ENCODE data around the gene MX1. TPM values are rescaled to one million over a fixed set of nuclear protein-coding genes. Genes with fewer than 3 reads are reported as not detected.

MX1 gene
- total and polyA plus RNA-seq, 2 of the 13 experiments (the other 11 are each of a cell fraction or from before 2014, with no cell fraction given), result 2.6 to 5.8 TPM

DNA sequence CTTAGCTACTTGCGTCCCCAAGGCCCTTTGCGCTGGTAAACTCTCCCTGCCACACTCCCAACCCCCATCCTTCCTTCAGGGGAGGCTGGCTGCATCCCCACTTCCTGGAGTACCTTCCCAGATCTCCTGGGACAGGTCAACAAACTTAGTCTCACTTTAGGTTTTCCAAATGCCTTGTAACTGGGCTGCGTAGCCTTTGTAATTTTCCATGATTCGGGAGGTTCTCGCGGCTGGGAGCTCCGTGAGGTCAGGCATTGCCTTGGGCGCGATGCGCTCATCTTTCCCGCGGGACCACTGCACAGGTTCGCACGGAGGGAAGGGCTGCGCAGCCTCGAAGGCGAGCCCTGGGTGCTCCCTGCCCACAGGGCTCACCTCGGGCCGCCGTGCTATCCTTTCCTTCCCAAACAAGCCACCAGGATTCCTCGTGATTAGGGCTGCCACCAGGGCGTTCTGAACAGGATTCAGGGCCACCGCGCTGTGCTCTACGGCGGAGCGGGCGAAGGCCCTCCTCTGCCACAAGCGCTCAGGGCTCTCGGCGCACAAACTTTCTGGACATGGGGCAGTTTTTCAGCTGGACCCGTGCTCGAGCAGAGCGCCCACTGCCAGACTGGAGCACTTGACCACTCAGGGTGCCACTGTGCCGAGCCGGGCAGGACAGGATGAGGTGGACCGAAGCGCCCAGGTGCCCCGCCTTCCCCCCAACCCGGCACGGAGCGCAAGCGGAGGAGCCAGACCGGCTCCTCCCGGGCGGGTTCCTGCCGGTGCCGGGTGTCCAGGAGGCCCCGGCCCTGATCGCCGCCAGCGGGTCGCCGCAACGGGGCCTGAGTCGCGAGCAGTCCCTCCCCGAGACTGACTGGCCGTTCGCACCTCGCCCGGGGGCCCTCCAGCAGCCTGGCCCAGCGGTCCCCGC is 80.8 kb downstream of the MX1 start:
- H4K20me1 ChIP-seq (ENCODE audit: insufficient read depth, low read length), result no peaks in the 10 kb centered on the region
- TF ChIP-seq ZNF253 (CRISPR knock-in tag; IDR thresholded peaks at IDR 0.05; ENCODE audit: borderline replicate concordance) (no peak), ZNF362 (CRISPR knock-in tag; IDR thresholded peaks at IDR 0.05; ENCODE audit: borderline replicate concordance) (no peak), TEF (CRISPR knock-in tag; IDR thresholded peaks at IDR 0.05) (no peak), NR2F1 (CRISPR knock-in tag; IDR thresholded peaks at IDR 0.05) (no peak), PATZ1 (CRISPR knock-in tag; IDR thresholded peaks at IDR 0.05) (0 out of 2 replicates have a peak, but pooled peaks have one; percentile 3), ZBTB3 (CRISPR knock-in tag; IDR thresholded peaks at IDR 0.05; ENCODE audit: borderline replicate concordance, low read depth) (no peak), TBX2 (CRISPR knock-in tag; IDR thresholded peaks at IDR 0.05; ENCODE audit: borderline replicate concordance) (no peak), ZNF777 (CRISPR knock-in tag; IDR thresholded peaks at IDR 0.05) (peak; percentile 37; the same call in 1 of the 2 replicates), ZNF543 (CRISPR knock-in tag; IDR thresholded peaks at IDR 0.05) (no peak), ZIK1 (CRISPR knock-in tag; IDR thresholded peaks at IDR 0.05; ENCODE audit: borderline replicate concordance, low read depth) (no peak), GATA4 (IDR thresholded peaks at IDR 0.05; ENCODE audit: borderline replicate concordance, low read depth) (no peak)
- TF ChIP-seq, protein P1, sequence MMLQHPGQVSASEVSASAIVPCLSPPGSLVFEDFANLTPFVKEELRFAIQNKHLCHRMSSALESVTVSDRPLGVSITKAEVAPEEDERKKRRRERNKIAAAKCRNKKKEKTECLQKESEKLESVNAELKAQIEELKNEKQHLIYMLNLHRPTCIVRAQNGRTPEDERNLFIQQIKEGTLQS (CRISPR knock-in tag; IDR thresholded peaks at IDR 0.05), result no peak
- TF ChIP-seq, protein P2, sequence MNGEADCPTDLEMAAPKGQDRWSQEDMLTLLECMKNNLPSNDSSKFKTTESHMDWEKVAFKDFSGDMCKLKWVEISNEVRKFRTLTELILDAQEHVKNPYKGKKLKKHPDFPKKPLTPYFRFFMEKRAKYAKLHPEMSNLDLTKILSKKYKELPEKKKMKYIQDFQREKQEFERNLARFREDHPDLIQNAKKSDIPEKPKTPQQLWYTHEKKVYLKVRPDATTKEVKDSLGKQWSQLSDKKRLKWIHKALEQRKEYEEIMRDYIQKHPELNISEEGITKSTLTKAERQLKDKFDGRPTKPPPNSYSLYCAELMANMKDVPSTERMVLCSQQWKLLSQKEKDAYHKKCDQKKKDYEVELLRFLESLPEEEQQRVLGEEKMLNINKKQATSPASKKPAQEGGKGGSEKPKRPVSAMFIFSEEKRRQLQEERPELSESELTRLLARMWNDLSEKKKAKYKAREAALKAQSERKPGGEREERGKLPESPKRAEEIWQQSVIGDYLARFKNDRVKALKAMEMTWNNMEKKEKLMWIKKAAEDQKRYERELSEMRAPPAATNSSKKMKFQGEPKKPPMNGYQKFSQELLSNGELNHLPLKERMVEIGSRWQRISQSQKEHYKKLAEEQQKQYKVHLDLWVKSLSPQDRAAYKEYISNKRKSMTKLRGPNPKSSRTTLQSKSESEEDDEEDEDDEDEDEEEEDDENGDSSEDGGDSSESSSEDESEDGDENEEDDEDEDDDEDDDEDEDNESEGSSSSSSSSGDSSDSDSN (CRISPR knock-in tag; IDR thresholded peaks at IDR 0.05), result peak; percentile 22; the same call in 1 of the 2 replicates

More for the DNA sequence above, 80.8 kb downstream of the MX1 start:
- H3K9me3 ChIP-seq (ENCODE audit: low read length), result no peaks in the 10 kb centered on the region
- H3K79me2 ChIP-seq (ENCODE audit: insufficient read depth, low read length), result no peaks in the 10 kb centered on the region
- H3K9ac ChIP-seq (ENCODE audit: insufficient read depth, low read depth, low read length), result no peak overlapping the region
- no peak overlapping the region for H2AFZ ChIP-seq (ENCODE audit: low read length)
- H3K4me2 ChIP-seq (ENCODE audit: low read depth, low read length), result peak overlapping the region; percentile 62
- BruUV-seq (replicated peaks), result no TSS peak
- H3K4me3 ChIP-seq (replicated peaks in 1 of 3; ENCODE audit: insufficient read depth in 1 of 3, low read depth in 2 of 3, low read length in 3 of 3), result peak overlapping the region; percentile 52 to 67 (median 58); a peak in 4 of 6 replicates
- no peaks in the 10 kb centered on the region for H3K36me3 ChIP-seq (replicated peaks in 1 of 2; ENCODE audit: control insufficient read depth in 1 of 2, insufficient read depth in 2 of 2, low read length in 2 of 2)
- FAIRE-seq, result no peak
- intact Hi-C loops (cut with micrococcal nuclease; ENCODE audit: unreplicated experiment) (no loop called here), in situ Hi-C loops (cut with HindIII; ENCODE audit: extremely low pct_ligation_motif_present, low pct_unique_long_range_greater_than_20kb) (no loop called here)
- peaks cover 2 to 31% of the 10 kb centered on the region in 2 experiments; a peak in 4 of 5 replicates for H3K27me3 ChIP-seq (ENCODE audit: control insufficient read depth in 1 of 2, insufficient read depth in 2 of 2, low read length in 2 of 2)
- ATAC-seq, result peak; percentile 64
- peaks cover 41% of the 10 kb centered on the region for H3K4me1 ChIP-seq (ENCODE audit: insufficient read depth, low read length)
- H3K27ac ChIP-seq (ENCODE audit: extremely low read length, insufficient read depth, low read length), result no peak overlapping the region
- WGBS (ENCODE audit: low lambda C conversion rate), result 48% methylated on average over 21 of the region's 64 CpGs
- ChIA-PET POLR2A (interaction anchor here (3.8 kb wide), 1 partner anchor 9 kb away, joined by 18 read pairs; no protein-coding TSS in a partner anchor), CTCF (ENCODE audit: low intra/inter-chr PET ratio, low total read pairs) (no interaction called here)
- no peak for DNase-seq (ENCODE audit: low spot score)

Measured in HepG2 (cell line).